GM19324 (cell line): ENCODE results near the gene MAPK8IP2.
"Not testable (repeated sequence)": the region's sequence is repeated elsewhere in the genome, so short reads cannot be mapped to it uniquely, and the experiment has no call there.

Experiments
- ATAC-seq: cut with Tn5 transposase; IDR thresholded peaks from one replicate; pipeline ENCODE4 v1.9.1; 2021; ENCODE audit warnings: mild to moderate bottlenecking, moderate library complexity; ENCODE audit not compliant: unreplicated experiment, low FRiP score

MAPK8IP2 gene

GRCh38 chr22:50628543-50629134 is 28.0 kb downstream of the MAPK8IP2 start:
- ATAC-seq: no peak

- no peak for ATAC-seq
These were observed 29.8 kb downstream of the MAPK8IP2 start for GRCh38 chr22:50630376-50630775.

GRCh38 chr22:50633086-50633485 is 32.5 kb downstream of the MAPK8IP2 start:
- ATAC-seq: no peak

GRCh38 chr22:50633771-50634170 is 33.2 kb downstream of the MAPK8IP2 start:
- ATAC-seq: no peak

GRCh38 chr22:50635591-50635990 is 35.0 kb downstream of the MAPK8IP2 start:
- no peak for ATAC-seq

- ATAC-seq: not testable (repeated sequence)
These were observed 39.7 kb downstream of the MAPK8IP2 start for GRCh38 chr22:50640296-50640695.

GRCh38 chr22:50640857-50641647 is 40.5 kb downstream of the MAPK8IP2 start:
- ATAC-seq: no peak

- no peak for ATAC-seq
These were observed 41.4 kb downstream of the MAPK8IP2 start for GRCh38 chr22:50641696-50642607.

- not testable (repeated sequence) for ATAC-seq
These were observed 42.6 kb downstream of the MAPK8IP2 start for GRCh38 chr22:50643021-50643820.

GRCh38 chr22:50643821-50644101 is 43.2 kb downstream of the MAPK8IP2 start:
- ATAC-seq: not testable (repeated sequence)

GRCh38 chr22:50653256-50653655 is 52.7 kb downstream of the MAPK8IP2 start:
- ATAC-seq: no peak

GRCh38 chr22:50654664-50655063 is 54.1 kb downstream of the MAPK8IP2 start:
- ATAC-seq: not testable (repeated sequence)

- ATAC-seq: no peak
These were observed 55.8 kb downstream of the MAPK8IP2 start for GRCh38 chr22:50656122-50657070.

GRCh38 chr22:50657925-50658324 is 57.3 kb downstream of the MAPK8IP2 start:
- ATAC-seq: no peak

GRCh38 chr22:50659711-50660110 is 59.1 kb downstream of the MAPK8IP2 start:
- not testable (repeated sequence) for ATAC-seq

- ATAC-seq: no peak
These were observed 59.7 kb downstream of the MAPK8IP2 start for GRCh38 chr22:50660306-50660705.
